Psoas muscle (tissue), 8 donors: ENCODE results near the gene CBR1. TPM values are rescaled to one million over a fixed set of nuclear protein-coding genes. Genes with fewer than 3 reads are reported as not detected.

Source experiments
- ATAC-seq, 4 donors: fragments of 200-7000 bp; cut with Tn5 transposase; one replicate each; pipeline ENCODE4 v1.9.1; 2020; ENCODE audit warnings: moderate library complexity in 3 of 4, mild to moderate bottlenecking in 2 of 4
- DNase-seq, 2 donors: peaks; one replicate each; pipeline ENCODE4 v3.0.0-alpha.2; 2020
- H3K27ac ChIP-seq: fragments of 200-600 bp; one replicate; pipeline ENCODE4 v1.8.0; 2022
- H3K27me3 ChIP-seq, 3 donors: fragments of 200-600 bp in 1 of 3; one replicate each; pipeline versions ENCODE4 v1.6.1 to v1.8.0; 2013 to 2022; ENCODE audit warnings: low read length in 2 of 3, mild to moderate bottlenecking in 2 of 3, moderate library complexity in 1 of 3; ENCODE audit not compliant: insufficient read depth in 3 of 3
- H3K36me3 ChIP-seq, 2 donors: fragments of 200-600 bp in 1 of 2; one replicate each; pipeline versions ENCODE4 v1.6.1 to v1.8.0; 2013 to 2022; ENCODE audit warnings: low read depth in 1 of 2, mild to moderate bottlenecking in 1 of 2, moderate library complexity in 1 of 2; ENCODE audit not compliant: insufficient read depth in 1 of 2
- H3K4me1 ChIP-seq: fragments of 200-600 bp; one replicate; pipeline ENCODE4 v1.8.0; 2022
- H3K4me3 ChIP-seq: fragments of 200-600 bp; one replicate; pipeline ENCODE4 v1.8.0; 2022; ENCODE audit warnings: mild to moderate bottlenecking
- H3K9me3 ChIP-seq: fragments of 200-600 bp; one replicate; pipeline ENCODE4 v1.8.0; 2022
- CTCF ChIP-seq: fragments of 200-600 bp; IDR thresholded peaks from one replicate; pipeline ENCODE4 v1.8.0; 2022; ENCODE audit warnings: antibody characterized with exemption
- WGBS, 3 donors: extraction: QIAGEN DNeasy Blood & Tissue Kit; methylation state at CpG; one replicate each; pipeline versions ENCODE4 v1.1.6 to v1.1.7; 2013; 5-methylcytosine and 5-hydroxymethylcytosine counted together
- intact Hi-C, 2 donors: fragments of 100-400 bp; cut with DNase I; formaldehyde crosslinking; loops; one replicate each; pipeline versions ENCODE4 v1.11.0 to v1.14.2; 2022
- polyA plus RNA-seq, 3 donors: library from polyadenylated mRNA; stranded (reverse); fragments of 200-250 nt; gene quantifications; one replicate each; pipeline ENCODE4 v1.2.3, GENCODE V29; 2013
- total RNA-seq, 4 donors: library from RNA; stranded (reverse); fragmentation: NEBNext Ultra II Directional in 2 of 4; extraction: Animal tissue kit (Norgen Biotek cat#: 25700) in 2 of 4; gene quantifications; one replicate each; pipeline versions ENCODE4 v1.2.1 to v1.2.4, GENCODE V29; 2021 to 2023
- donor health status: healthy with polysubstance abuse.
- donor health status: DM: no; HTN: no; CAD: no; lungs with moderate emphysema.
- donor health status: Bipolar disorder and iron deficiency.
- donor health status: healthy.
- donor health status: DM: yes; HTN: yes; CAD: no.
- donor health status: DM: no; HTN: no; CAD: no.
- donor health status: DM: no; HTN: no; CAD: no.
- donor health status: DM: yes; HTN: yes; CAD: no.

The CBR1 gene
- total and polyA plus RNA-seq, 7 donors = 15.2 to 94.0 (median 45.9) TPM

DNA sequence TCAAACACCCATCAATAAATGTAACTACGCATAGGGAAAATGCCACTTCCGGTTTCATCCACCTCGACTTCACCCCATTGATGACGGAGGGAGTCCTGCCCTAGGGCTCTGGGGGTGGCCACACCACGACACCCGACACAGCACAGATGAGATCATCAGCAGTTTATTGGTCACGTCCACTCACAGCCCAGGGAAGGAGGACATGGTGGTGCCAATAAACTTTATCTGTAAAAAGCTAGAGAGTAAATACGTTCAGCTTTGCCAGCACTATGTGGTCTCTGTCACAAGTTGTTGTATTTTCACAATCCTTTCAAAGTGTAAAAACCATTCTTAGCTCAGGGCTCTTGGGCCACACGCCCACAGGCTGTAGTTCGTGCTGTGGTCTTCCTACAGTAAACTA, 25.8 kb upstream of the CBR1 start:
- Histone ChIP-seq H3K27me3 (no peaks in the 10 kb centered on the region), H3K4me3 (no peak overlapping the region), H3K36me3 (peaks cover 5 to 92% of the 10 kb centered on the region in 2 donors), H3K4me1 (no peaks in the 10 kb centered on the region), H3K9me3 (no peaks in the 10 kb centered on the region), H3K27ac (no peak overlapping the region)
- no peak for DNase-seq
- no peak for ATAC-seq
- TF ChIP-seq CTCF = no peak
- WGBS, 3 donors = 76 to 80% (median 76%) methylated on average over 10 of the region's 10 CpGs
- intact Hi-C loops = no loop called here

- 74 to 81% (median 77%) methylated on average over 1 of the region's 1 CpG for WGBS, 3 donors
- no peak overlapping the region for H3K27ac ChIP-seq
- H3K36me3 ChIP-seq = peaks cover 6 to 96% of the 10 kb centered on the region in 2 donors
- no peak for TF ChIP-seq CTCF
- ATAC-seq = no peak
- no peaks in the 10 kb centered on the region for H3K9me3 ChIP-seq
- DNase-seq = no peak
- no peak overlapping the region for H3K4me3 ChIP-seq
- H3K4me1 ChIP-seq = no peaks in the 10 kb centered on the region
- intact Hi-C loops = no loop called here
- H3K27me3 ChIP-seq = no peaks in the 10 kb centered on the region
These were observed 23.8 kb upstream of the CBR1 start for GRCh38 chr21:36045993-36046392.

- no peak for TF ChIP-seq CTCF
- peaks cover 6 to 94% of the 10 kb centered on the region in 2 donors for H3K36me3 ChIP-seq
- no peaks in the 10 kb centered on the region for H3K4me1 ChIP-seq
- H3K4me3 ChIP-seq = no peak overlapping the region
- H3K9me3 ChIP-seq = no peaks in the 10 kb centered on the region
- no peak overlapping the region for H3K27ac ChIP-seq
- H3K27me3 ChIP-seq = no peaks in the 10 kb centered on the region
- WGBS, 3 donors = 80 to 89% (median 86%) methylated on average over 7 of the region's 7 CpGs
- ATAC-seq (no peak), DNase-seq (no peak)
- intact Hi-C loops = no loop called here
These were observed 22.7 kb upstream of the CBR1 start for GRCh38 chr21:36047139-36047538.

- Histone ChIP-seq H3K4me1 (no peaks in the 10 kb centered on the region), H3K9me3 (no peaks in the 10 kb centered on the region), H3K27me3 (no peaks in the 10 kb centered on the region), H3K36me3 (peaks cover 6 to 93% of the 10 kb centered on the region in 2 donors), H3K4me3 (no peak overlapping the region), H3K27ac (no peak overlapping the region)
- ATAC-seq = no peak
- TF ChIP-seq CTCF = no peak
- 94 to 98% (median 96%) methylated on average over 7 of the region's 7 CpGs for WGBS, 3 donors
- no peak for DNase-seq
- intact Hi-C loops = no loop called here
These were observed 21.5 kb upstream of the CBR1 start for GRCh38 chr21:36048357-36048756.
